ENCODE results near the gene ZNF20. TPM values are rescaled to one million over a fixed set of nuclear protein-coding genes. Genes with fewer than 3 reads are reported as not detected.
A peak's percentile ranks its signal among the peaks of the same experiment; 100 is the strongest.

The ZNF20 gene
- total RNA-seq, 1 donor from 2014 or later: 2.3 TPM

GRCh38 chr19:12162513-12162881 lies 22.3 kb upstream of the ZNF20 start:
- DNase-seq (ENCODE audit: low read depth): no peak
- TF ChIP-seq, protein P1, sequence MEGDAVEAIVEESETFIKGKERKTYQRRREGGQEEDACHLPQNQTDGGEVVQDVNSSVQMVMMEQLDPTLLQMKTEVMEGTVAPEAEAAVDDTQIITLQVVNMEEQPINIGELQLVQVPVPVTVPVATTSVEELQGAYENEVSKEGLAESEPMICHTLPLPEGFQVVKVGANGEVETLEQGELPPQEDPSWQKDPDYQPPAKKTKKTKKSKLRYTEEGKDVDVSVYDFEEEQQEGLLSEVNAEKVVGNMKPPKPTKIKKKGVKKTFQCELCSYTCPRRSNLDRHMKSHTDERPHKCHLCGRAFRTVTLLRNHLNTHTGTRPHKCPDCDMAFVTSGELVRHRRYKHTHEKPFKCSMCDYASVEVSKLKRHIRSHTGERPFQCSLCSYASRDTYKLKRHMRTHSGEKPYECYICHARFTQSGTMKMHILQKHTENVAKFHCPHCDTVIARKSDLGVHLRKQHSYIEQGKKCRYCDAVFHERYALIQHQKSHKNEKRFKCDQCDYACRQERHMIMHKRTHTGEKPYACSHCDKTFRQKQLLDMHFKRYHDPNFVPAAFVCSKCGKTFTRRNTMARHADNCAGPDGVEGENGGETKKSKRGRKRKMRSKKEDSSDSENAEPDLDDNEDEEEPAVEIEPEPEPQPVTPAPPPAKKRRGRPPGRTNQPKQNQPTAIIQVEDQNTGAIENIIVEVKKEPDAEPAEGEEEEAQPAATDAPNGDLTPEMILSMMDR (conservative IDR thresholded peaks at IDR 0.05; ENCODE audit: low read depth, low read length): no peak

GRCh38 chr19:12159773-12160414 lies 19.7 kb upstream of the ZNF20 start:
- TF ChIP-seq, protein P1 (conservative IDR thresholded peaks at IDR 0.05; ENCODE audit: low read depth, low read length): no peak
- H3K4me3 ChIP-seq (ENCODE audit: low read depth, low read length): no peak overlapping the region
- DNase-seq (ENCODE audit: low read depth): no peak

More at GRCh38 chr19:12162513-12162881, 22.3 kb upstream of the ZNF20 start:
- peak overlapping the region; percentile 93 for H3K4me3 ChIP-seq (ENCODE audit: low read depth, low read length)

DNA sequence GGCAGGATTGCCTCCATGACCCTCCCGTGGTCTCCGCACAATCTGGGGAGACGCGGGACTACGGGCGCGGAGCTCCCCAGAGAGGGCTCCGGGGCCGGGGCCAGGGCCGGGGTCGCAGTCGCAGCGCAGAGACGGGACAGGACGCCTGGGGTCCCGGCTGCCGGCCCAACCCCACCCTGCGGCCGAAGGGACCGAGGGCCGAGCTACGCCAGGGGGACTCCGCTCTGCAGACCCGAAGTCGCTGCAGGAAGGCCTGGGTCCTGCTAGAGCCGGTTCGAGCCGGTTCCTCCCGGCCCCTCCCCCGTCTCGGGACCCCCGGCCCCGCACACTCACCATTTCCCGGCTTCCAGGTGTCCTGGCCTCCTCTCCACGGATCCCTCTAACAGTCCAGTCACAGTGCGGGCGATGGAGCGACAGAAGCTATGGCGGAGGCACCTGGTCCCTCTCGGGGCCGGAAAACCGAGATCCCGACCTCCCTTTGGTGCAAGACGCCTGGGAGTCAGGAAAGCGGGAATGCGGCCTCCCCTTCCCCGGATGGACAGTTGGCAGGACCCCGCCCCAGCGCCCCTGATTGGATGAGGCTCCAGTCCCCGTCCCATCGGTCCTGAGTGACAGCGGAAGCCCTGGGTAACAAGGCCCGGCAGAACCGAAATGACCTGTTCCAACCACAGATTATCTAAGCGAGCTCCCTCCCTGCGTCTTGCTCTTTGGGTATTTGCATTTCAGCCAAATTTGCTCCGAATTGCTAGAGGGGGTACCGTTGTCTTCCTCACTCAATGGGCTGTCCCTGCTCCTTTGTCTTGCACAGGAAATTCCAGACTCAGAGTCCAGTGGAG lies 16.3 kb upstream of the ZNF20 start, which contains the start of gene ZNF625:
Gene ZNF625, minus strand, starts transcription at position 512 of the 836 bp plus-strand sequence. Its CDS starts 176 bp downstream, at position 336.
- TF ChIP-seq, protein P1 (conservative IDR thresholded peaks at IDR 0.05; ENCODE audit: low read depth, low read length): no peak
- peak within 1 kb of the TSS; percentile 84 for H3K4me3 ChIP-seq (ENCODE audit: low read depth, low read length)
- DNase-seq (ENCODE audit: low read depth): no peak

- H3K4me3 ChIP-seq (ENCODE audit: low read depth, low read length): peak overlapping the region; percentile 84
- TF ChIP-seq, protein P1 (conservative IDR thresholded peaks at IDR 0.05; ENCODE audit: low read depth, low read length): no peak
- DNase-seq (ENCODE audit: low read depth): no peak
Observed at GRCh38 chr19:12155324-12155860, 15.2 kb upstream of the ZNF20 start.

- no peak overlapping the region for H3K4me3 ChIP-seq (ENCODE audit: low read depth, low read length)
- TF ChIP-seq, protein P1 (conservative IDR thresholded peaks at IDR 0.05; ENCODE audit: low read depth, low read length): no peak
- no peak for DNase-seq (ENCODE audit: low read depth)
Observed at GRCh38 chr19:12145348-12145747, 5.2 kb upstream of the ZNF20 start.

- TF ChIP-seq, protein P1 (conservative IDR thresholded peaks at IDR 0.05; ENCODE audit: low read depth, low read length): no peak
Observed at GRCh38 chr19:12141405-12141736, 1.2 kb upstream of the ZNF20 start.

More at GRCh38 chr19:12141405-12141736, 1.2 kb upstream of the ZNF20 start:
- H3K4me3 ChIP-seq (ENCODE audit: low read depth, low read length): no peak overlapping the region
- no peak for DNase-seq (ENCODE audit: low read depth)

Data from epithelial cell of proximal tubule (primary cell).